ENCODE data around the gene CELSR2. TPM values are rescaled to one million over a fixed set of nuclear protein-coding genes. Genes with fewer than 3 reads are reported as not detected.

CELSR2 gene
- total RNA-seq, 2 donors from 2014 or later = 4.2 to 6.1 TPM

DNA sequence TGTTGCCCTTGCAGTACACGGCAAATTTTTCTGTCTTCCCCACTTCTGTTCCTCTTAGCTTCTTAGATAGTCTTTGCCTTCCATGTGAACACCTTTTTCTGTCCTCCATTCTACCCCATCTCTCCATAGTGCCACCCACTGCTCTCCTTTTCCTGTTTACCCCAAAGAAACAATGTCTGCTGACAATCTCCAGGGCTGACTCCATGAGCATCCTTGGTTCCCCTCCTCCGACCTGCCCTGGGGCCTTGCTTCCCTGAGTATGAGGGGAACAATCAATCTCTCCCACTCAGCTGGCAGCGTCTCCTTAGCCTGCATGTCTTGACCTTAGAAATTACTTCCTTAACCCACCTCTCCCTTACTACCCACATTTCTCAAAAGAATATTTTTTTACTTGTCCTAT lies 69.8 kb downstream of the CELSR2 start:
- Histone ChIP-seq H3K27ac (no peak overlapping the region), H3K9me3 (no peaks in the 10 kb centered on the region), H3K9ac (ENCODE audit: low read depth in 2 of 2, low read length in 2 of 2) (no peak overlapping the region), H3K4me1 (no peaks in the 10 kb centered on the region), H3K27me3 (no peaks in the 10 kb centered on the region), H3K4me3 (no peak overlapping the region), H3K36me3 (peaks cover 5% of the 10 kb centered on the region)
- no peak for DNase-seq
- intact Hi-C loops (cut with DNase I) = no loop called here
- TF ChIP-seq, protein P1, sequence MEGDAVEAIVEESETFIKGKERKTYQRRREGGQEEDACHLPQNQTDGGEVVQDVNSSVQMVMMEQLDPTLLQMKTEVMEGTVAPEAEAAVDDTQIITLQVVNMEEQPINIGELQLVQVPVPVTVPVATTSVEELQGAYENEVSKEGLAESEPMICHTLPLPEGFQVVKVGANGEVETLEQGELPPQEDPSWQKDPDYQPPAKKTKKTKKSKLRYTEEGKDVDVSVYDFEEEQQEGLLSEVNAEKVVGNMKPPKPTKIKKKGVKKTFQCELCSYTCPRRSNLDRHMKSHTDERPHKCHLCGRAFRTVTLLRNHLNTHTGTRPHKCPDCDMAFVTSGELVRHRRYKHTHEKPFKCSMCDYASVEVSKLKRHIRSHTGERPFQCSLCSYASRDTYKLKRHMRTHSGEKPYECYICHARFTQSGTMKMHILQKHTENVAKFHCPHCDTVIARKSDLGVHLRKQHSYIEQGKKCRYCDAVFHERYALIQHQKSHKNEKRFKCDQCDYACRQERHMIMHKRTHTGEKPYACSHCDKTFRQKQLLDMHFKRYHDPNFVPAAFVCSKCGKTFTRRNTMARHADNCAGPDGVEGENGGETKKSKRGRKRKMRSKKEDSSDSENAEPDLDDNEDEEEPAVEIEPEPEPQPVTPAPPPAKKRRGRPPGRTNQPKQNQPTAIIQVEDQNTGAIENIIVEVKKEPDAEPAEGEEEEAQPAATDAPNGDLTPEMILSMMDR (IDR thresholded peaks at IDR 0.05) = no peak

DNA sequence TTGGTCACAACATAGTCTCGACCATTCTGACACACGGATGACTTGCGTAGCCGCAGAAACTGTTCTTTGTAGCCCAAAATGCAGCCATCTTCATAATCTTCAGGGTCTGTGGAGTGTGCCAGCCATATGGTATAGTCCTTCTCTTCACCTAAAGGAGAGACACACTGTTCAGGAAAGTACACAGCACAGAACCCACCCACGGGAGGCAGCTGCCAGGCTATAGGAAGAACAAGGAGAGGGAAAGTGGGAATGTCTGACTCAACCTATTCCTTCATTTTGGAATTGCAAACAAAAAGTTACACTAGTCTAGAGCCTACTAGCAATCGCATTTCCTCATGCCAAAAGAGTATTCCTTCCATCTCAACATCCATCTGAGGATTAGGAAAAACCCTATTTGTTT lies 73.6 kb downstream of the CELSR2 start:
- no peak overlapping the region for H3K4me3 ChIP-seq
- TF ChIP-seq, protein P1 (IDR thresholded peaks at IDR 0.05) = no peak
- intact Hi-C loops (cut with DNase I) = no loop called here
- no peak for DNase-seq
- no peak overlapping the region for H3K9ac ChIP-seq (ENCODE audit: low read depth in 2 of 2, low read length in 2 of 2)
- no peak overlapping the region for H3K27ac ChIP-seq
- H3K9me3 ChIP-seq = no peaks in the 10 kb centered on the region
- H3K27me3 ChIP-seq = no peaks in the 10 kb centered on the region
- peaks cover 5% of the 10 kb centered on the region for H3K36me3 ChIP-seq
- H3K4me1 ChIP-seq = no peaks in the 10 kb centered on the region

Other genes starting within 250 kb of the CELSR2 start
- gene WDR47, start 207.4 kb upstream of the CELSR2 start, total RNA-seq = 1 to 10 TPM; 5.2 to 7.7 TPM
- 10 to 100 TPM; 49.4 to 50.9 TPM for gene TAF13, start 173.5 kb upstream of the CELSR2 start, total RNA-seq
- 10 to 100 TPM; 26.0 to 53.6 TPM for gene TMEM167B, start 158.8 kb upstream of the CELSR2 start, total RNA-seq
- 100 to 1,000 TPM; 110 to 163 TPM for gene ELAPOR1, start 135.4 kb upstream of the CELSR2 start, total RNA-seq
- 100 to 1,000 TPM; 139 to 193 TPM for gene SARS1, start 35.6 kb upstream of the CELSR2 start, total RNA-seq
- 10 to 100 TPM in 1 of 2 donors, 1 to 10 TPM in 1; 6.5 to 36.0 TPM for gene PSRC1, start 33.6 kb downstream of the CELSR2 start, total RNA-seq
- not detected for gene MYBPHL, start 57.5 kb downstream of the CELSR2 start, total RNA-seq
- 100 to 1,000 TPM in 1 of 2 donors, 10 to 100 TPM in 1; 76.2 to 134 TPM for gene SORT1, start 148.4 kb downstream of the CELSR2 start, total RNA-seq
- gene PSMA5, start 176.9 kb downstream of the CELSR2 start, total RNA-seq = 100 to 1,000 TPM in 1 of 2 donors, 10 to 100 TPM in 1; 93.9 to 163 TPM
- under 1 TPM; 0.12 to 0.35 TPM for gene SYPL2, start 217.0 kb downstream of the CELSR2 start, total RNA-seq
- gene ATXN7L2, start 234.4 kb downstream of the CELSR2 start, total RNA-seq = 1 to 10 TPM; 2.3 to 4.0 TPM
- gene CYB561D1, start 244.6 kb downstream of the CELSR2 start, total RNA-seq = 10 to 100 TPM in 1 of 2 donors, 1 to 10 TPM in 1; 8.1 to 12.5 TPM

Data from colonic mucosa (tissue), 4 donors.